Trophoblast cell (in vitro differentiated cells and primary cell): Measurements from ENCODE around the gene ADCY5.

Source experiments
- DNase-seq, 2 donors: peaks; one replicate each; pipeline ENCODE4 v3.0.0-alpha.2; 2016
- H2AFZ ChIP-seq: 2 replicates; pipeline ENCODE4 v1.6.1; 2013; ENCODE audit warnings: low read length, moderate library complexity, mild to moderate bottlenecking; ENCODE audit not compliant: insufficient read depth, poor library complexity
- H2AK5ac ChIP-seq: 2 replicates; pipeline ENCODE4 v1.6.1; 2013; ENCODE audit warnings: mild to moderate bottlenecking, low read length
- H2BK120ac ChIP-seq: 2 replicates; pipeline ENCODE4 v1.6.1; 2013; ENCODE audit warnings: low read length, mild to moderate bottlenecking, moderate library complexity; ENCODE audit not compliant: insufficient read depth, poor library complexity
- H2BK12ac ChIP-seq: 2 replicates; pipeline ENCODE4 v1.6.1; 2013; ENCODE audit warnings: mild to moderate bottlenecking, low read length, moderate library complexity
- H2BK5ac ChIP-seq: 2 replicates; pipeline ENCODE4 v1.6.1; 2013; ENCODE audit warnings: low read length, low read depth, moderate library complexity, mild to moderate bottlenecking; ENCODE audit not compliant: poor library complexity
- H3K14ac ChIP-seq: 2 replicates; pipeline ENCODE4 v1.6.1; 2013; ENCODE audit warnings: mild to moderate bottlenecking, low read length
- H3K18ac ChIP-seq: 2 replicates; pipeline ENCODE4 v1.6.1; 2013; ENCODE audit warnings: mild to moderate bottlenecking, low read length
- H3K23ac ChIP-seq: 2 replicates; pipeline ENCODE4 v1.6.1; 2013; ENCODE audit warnings: low read length
- H3K27ac ChIP-seq: 2 replicates; pipeline ENCODE4 v1.5.1; 2013; ENCODE audit warnings: low read depth, mild to moderate bottlenecking, inconsistent platforms, low read length, moderate library complexity
- H3K27me3 ChIP-seq: 2 replicates; pipeline ENCODE4 v1.6.1; 2013; ENCODE audit warnings: inconsistent platforms, mild to moderate bottlenecking, low read length, moderate library complexity; ENCODE audit not compliant: insufficient read depth
- H3K36me3 ChIP-seq, 2 experiments: 1 replicate in 1 of 2; 2 replicates in 1 of 2; pipeline ENCODE4 v1.6.1; 2013; ENCODE audit warnings: low read length in 2 of 2, mild to moderate bottlenecking in 2 of 2, moderate library complexity in 1 of 2; ENCODE audit not compliant: insufficient read depth in 2 of 2, control insufficient read depth in 1 of 2
- H3K4ac ChIP-seq: 2 replicates; pipeline ENCODE4 v1.6.1; 2013; ENCODE audit warnings: low read depth, mild to moderate bottlenecking, low read length, moderate library complexity
- H3K4me1 ChIP-seq, 2 experiments: 1 replicate in 1 of 2; 2 replicates in 1 of 2; pipeline ENCODE4 v1.6.1; 2013; ENCODE audit warnings: low read length in 2 of 2, mild to moderate bottlenecking in 2 of 2, moderate library complexity in 1 of 2; ENCODE audit not compliant: insufficient read depth in 2 of 2, control insufficient read depth in 1 of 2
- H3K4me2 ChIP-seq: 2 replicates; pipeline ENCODE4 v1.6.1; 2013; ENCODE audit warnings: inconsistent platforms, mild to moderate bottlenecking, low read length, moderate library complexity
- H3K4me3 ChIP-seq: 2 replicates; pipeline ENCODE4 v1.5.1; 2013; ENCODE audit warnings: mild to moderate bottlenecking, low read depth, low read length, inconsistent platforms
- H3K79me1 ChIP-seq: one replicate; pipeline ENCODE4 v1.6.1; 2013; ENCODE audit warnings: low read length
- H3K79me2 ChIP-seq: 2 replicates; pipeline ENCODE4 v1.6.1; 2013; ENCODE audit warnings: low read length, mild to moderate bottlenecking; ENCODE audit not compliant: control insufficient read depth, insufficient read depth, poor library complexity
- H3K9ac ChIP-seq: 2 replicates; pipeline ENCODE4 v1.6.1; 2013; ENCODE audit warnings: mild to moderate bottlenecking, low read length
- H3K9me3 ChIP-seq: 2 replicates; pipeline ENCODE4 v1.6.1; 2013; ENCODE audit warnings: low read depth, mild to moderate bottlenecking, control low read depth, inconsistent platforms, low read length; ENCODE audit not compliant: insufficient read depth
- H4K12ac ChIP-seq: 2 replicates; pipeline ENCODE4 v1.6.1; 2013; ENCODE audit warnings: low read depth, mild to moderate bottlenecking, low read length, moderate library complexity
- H4K8ac ChIP-seq: 2 replicates; pipeline ENCODE4 v1.6.1; 2013; ENCODE audit warnings: low read depth, mild to moderate bottlenecking, low read length, moderate library complexity
- H4K91ac ChIP-seq: one replicate; pipeline ENCODE4 v1.6.1; 2013; ENCODE audit warnings: low read depth, mild to moderate bottlenecking, low read length, moderate library complexity
- WGBS: extraction: QIAGEN DNeasy Blood & Tissue Kit; methylation state at CpG from one replicate; pipeline ENCODE4 v1.1.7; 2013; ENCODE audit warnings: missing lambda C conversion rate; ENCODE audit not compliant: insufficient read length, insufficient coverage; ENCODE audit errors: extremely low coverage; 5-methylcytosine and 5-hydroxymethylcytosine counted together

Gene ADCY5

GRCh38 chr3:123483146-123483545 lies 34.3 kb upstream of the ADCY5 start:
- Histone ChIP-seq H3K4me3 (no peak overlapping the region), H3K9ac (no peak overlapping the region), H3K79me2 (no peaks in the 10 kb centered on the region), H4K8ac (no peak overlapping the region), H4K91ac (no peak overlapping the region), H2AK5ac (no peak overlapping the region), H2BK5ac (no peak overlapping the region), H3K18ac (no peak overlapping the region), H3K27ac (no peak overlapping the region), H2AFZ (no peak overlapping the region), H3K4me2 (no peak overlapping the region), H3K4ac (no peak overlapping the region), H3K36me3 (no peaks in the 10 kb centered on the region), H2BK120ac (no peak overlapping the region), H2BK12ac (no peak overlapping the region), H3K27me3 (no peaks in the 10 kb centered on the region), H3K4me1 (no peaks in the 10 kb centered on the region), H4K12ac (no peak overlapping the region), H3K14ac (no peak overlapping the region), H3K23ac (no peak overlapping the region), H3K9me3 (no peaks in the 10 kb centered on the region), H3K79me1 (no peaks in the 10 kb centered on the region)
- no CpG with 5 or more reads among the region's 6 CpGs for WGBS
- DNase-seq, result no peak

- Histone ChIP-seq H4K91ac (no peak overlapping the region), H3K4me2 (no peak overlapping the region), H4K8ac (no peak overlapping the region), H3K79me1 (no peaks in the 10 kb centered on the region), H2BK12ac (no peak overlapping the region), H3K4me1 (no peaks in the 10 kb centered on the region), H2BK120ac (no peak overlapping the region), H3K9ac (no peak overlapping the region), H2AK5ac (no peak overlapping the region), H2AFZ (no peak overlapping the region), H2BK5ac (no peak overlapping the region), H3K14ac (no peak overlapping the region), H3K36me3 (no peaks in the 10 kb centered on the region), H3K4me3 (no peak overlapping the region), H3K4ac (no peak overlapping the region), H3K27me3 (no peaks in the 10 kb centered on the region), H3K9me3 (no peaks in the 10 kb centered on the region), H3K18ac (no peak overlapping the region), H3K79me2 (no peaks in the 10 kb centered on the region), H4K12ac (no peak overlapping the region), H3K23ac (no peak overlapping the region), H3K27ac (no peak overlapping the region)
- DNase-seq, result no peak
- WGBS, result no CpG with 5 or more reads among the region's 12 CpGs
Observed at GRCh38 chr3:123481722-123482457, 33.0 kb upstream of the ADCY5 start.

- H3K9me3 ChIP-seq, result no peaks in the 10 kb centered on the region
- H2AK5ac ChIP-seq, result no peak overlapping the region
- no peak overlapping the region for H3K4me2 ChIP-seq
- no peak overlapping the region for H2BK12ac ChIP-seq
- H4K91ac ChIP-seq, result no peak overlapping the region
- no peak overlapping the region for H2AFZ ChIP-seq
- H2BK5ac ChIP-seq, result no peak overlapping the region
- no peak overlapping the region for H3K23ac ChIP-seq
- H3K27me3 ChIP-seq, result no peaks in the 10 kb centered on the region
- no peak overlapping the region for H3K9ac ChIP-seq
- H4K8ac ChIP-seq, result no peak overlapping the region
- no peak overlapping the region for H3K14ac ChIP-seq
- no peak overlapping the region for H2BK120ac ChIP-seq
- no peak overlapping the region for H3K4ac ChIP-seq
- WGBS, result no CpG with 5 or more reads among the region's 7 CpGs
- H3K18ac ChIP-seq, result no peak overlapping the region
- no peaks in the 10 kb centered on the region for H3K79me1 ChIP-seq
- H3K79me2 ChIP-seq, result no peaks in the 10 kb centered on the region
- no peak overlapping the region for H4K12ac ChIP-seq
- H3K4me3 ChIP-seq, result no peak overlapping the region
- no peaks in the 10 kb centered on the region for H3K4me1 ChIP-seq
- no peak for DNase-seq
- H3K27ac ChIP-seq, result no peak overlapping the region
- no peaks in the 10 kb centered on the region for H3K36me3 ChIP-seq
Observed at GRCh38 chr3:123481071-123481470, 32.2 kb upstream of the ADCY5 start.

GRCh38 chr3:123480428-123480827 lies 31.5 kb upstream of the ADCY5 start:
- no peak overlapping the region for H3K23ac ChIP-seq
- no peak overlapping the region for H3K4me2 ChIP-seq
- H2BK5ac ChIP-seq, result no peak overlapping the region
- no peak overlapping the region for H3K27ac ChIP-seq
- no peaks in the 10 kb centered on the region for H3K79me1 ChIP-seq
- H3K4me1 ChIP-seq, result no peaks in the 10 kb centered on the region
- no peak overlapping the region for H3K4ac ChIP-seq
- no peaks in the 10 kb centered on the region for H3K9me3 ChIP-seq
- H2BK120ac ChIP-seq, result no peak overlapping the region
- H2BK12ac ChIP-seq, result no peak overlapping the region
- H4K91ac ChIP-seq, result no peak overlapping the region
- no peak overlapping the region for H3K14ac ChIP-seq
- WGBS, result no CpG with 5 or more reads among the region's 4 CpGs
- H3K27me3 ChIP-seq, result no peaks in the 10 kb centered on the region
- no peak overlapping the region for H2AK5ac ChIP-seq
- no peaks in the 10 kb centered on the region for H3K79me2 ChIP-seq
- no peak overlapping the region for H2AFZ ChIP-seq
- no peaks in the 10 kb centered on the region for H3K36me3 ChIP-seq
- H4K12ac ChIP-seq, result no peak overlapping the region
- H3K4me3 ChIP-seq, result no peak overlapping the region
- H3K9ac ChIP-seq, result no peak overlapping the region
- no peak overlapping the region for H3K18ac ChIP-seq
- no peak overlapping the region for H4K8ac ChIP-seq
- DNase-seq, result no peak
